GM12878 (cell line): ENCODE data around the gene WWOX. TPM values are rescaled to one million over a fixed set of nuclear protein-coding genes. Genes with fewer than 3 reads are reported as not detected.

ENCODE experiments used
- ATAC-seq: fragments of 200-7000 bp; cut with Tn5 transposase; 3 replicates; pipeline ENCODE4 v1.9.1; 2020; ENCODE audit warnings: mild to moderate bottlenecking, moderate library complexity
- BruUV-seq: library from RNA; stranded (reverse); fragments of 400-500 nt; replicated peaks from 2 replicates; lab custom pipeline; 2021; lab: Mats Ljungman, UMichigan
- CTCF ChIA-PET: fragments of 300-600 bp; sonication (Branson Sonifier 250); formaldehyde crosslinking; extraction: SDS; loops from one replicate; lab custom pipeline; 2021; ENCODE audit warnings: inconsistent platforms; lab: Yijun Ruan, JAX
- POLR2A ChIA-PET: fragments of 350-600 bp; formaldehyde crosslinking; extraction: SDS; loops from one replicate; lab custom pipeline; 2021; ENCODE audit warnings: inconsistent platforms; lab: Charles Lee
- RAD21 ChIA-PET: fragments of 300-600 bp; sonication (Branson Sonifier 250); formaldehyde crosslinking; loops from one replicate; lab custom pipeline; 2023; ENCODE audit warnings: antibody characterized with exemption; ENCODE audit not compliant: unreplicated experiment; lab: Charles Lee
- SMC1A ChIA-PET: fragments of 300-600 bp; sonication (Branson Sonifier 250); formaldehyde crosslinking; loops from one replicate; lab custom pipeline; 2023; ENCODE audit not compliant: unreplicated experiment, uncharacterized antibody; lab: Charles Lee
- DNase-seq: peaks from one replicate; pipeline ENCODE4 v3.0.0-alpha.2; 2011; ENCODE audit warnings: low read depth, low spot score
- FAIRE-seq: peaks from 3 replicates; lab custom pipeline; 2011; peaks lifted over from hg19 to GRCh38; lab: Jason Lieb, UNC
- H2AFZ ChIP-seq: 2 replicates; pipeline ENCODE4 v1.6.0; 2011; ENCODE audit warnings: low read depth, low read length, control low read depth; ENCODE audit not compliant: control insufficient read depth
- H3K27ac ChIP-seq: 2 replicates; pipeline ENCODE4 v1.5.1; 2011; ENCODE audit warnings: control low read depth; ENCODE audit not compliant: control insufficient read depth, insufficient read depth
- H3K27me3 ChIP-seq, 2 experiments: replicated peaks in 1 of 2; 2 replicates each; pipeline versions ENCODE4 v1.6.0 to v1.6.1; 2011; ENCODE audit warnings: low read length in 1 of 2; ENCODE audit not compliant: control insufficient read depth in 2 of 2, insufficient read depth in 2 of 2
- H3K36me3 ChIP-seq, 2 experiments: 2 replicates each; pipeline ENCODE4 v1.5.1; 2011; ENCODE audit warnings: low read length in 1 of 2; ENCODE audit not compliant: control insufficient read depth in 2 of 2, insufficient read depth in 2 of 2
- H3K4me1 ChIP-seq: 2 replicates; pipeline ENCODE4 v1.6.1; 2011; ENCODE audit warnings: mild to moderate bottlenecking, low read length, moderate library complexity, mixed read lengths; ENCODE audit not compliant: control insufficient read depth, insufficient read depth
- H3K4me2 ChIP-seq: 2 replicates; pipeline ENCODE4 v1.6.0; 2011; ENCODE audit warnings: control low read depth; ENCODE audit not compliant: control insufficient read depth, insufficient read depth
- H3K4me3 ChIP-seq: fragments of 200-600 bp; sonication (generic); 2 replicates; pipeline ENCODE4 v1.5.1; 2016
- H3K79me2 ChIP-seq: 2 replicates; pipeline ENCODE4 v1.6.0; 2011; ENCODE audit warnings: low read length; ENCODE audit not compliant: control insufficient read depth, insufficient read depth
- H3K9ac ChIP-seq: 2 replicates; pipeline ENCODE4 v1.8.0; 2011; ENCODE audit warnings: low read length, control low read depth, mixed read lengths; ENCODE audit not compliant: control insufficient read depth, insufficient read depth
- H3K9me3 ChIP-seq: replicated peaks from 3 replicates; pipeline ENCODE4 v1.5.1; 2011; ENCODE audit warnings: mild to moderate bottlenecking, low read length; ENCODE audit not compliant: control insufficient read depth, insufficient read depth
- H4K20me1 ChIP-seq: 2 replicates; pipeline ENCODE4 v1.6.0; 2011; ENCODE audit not compliant: control insufficient read depth, insufficient read depth
- EZH2 ChIP-seq: IDR thresholded peaks from 2 replicates; pipeline ENCODE4 v1.6.1; 2012; ENCODE audit warnings: low read depth, mild to moderate bottlenecking, control low read depth, inconsistent platforms, low read length, borderline replicate concordance; ENCODE audit not compliant: control insufficient read depth
- IKZF1 ChIP-seq: fragments of 450-650 bp; conservative IDR thresholded peaks from 2 replicates; pipeline ENCODE4 v1.6.1; 2017; ENCODE audit warnings: antibody characterized with exemption, mild to moderate bottlenecking
- ZNF217 ChIP-seq: fragments of 450-650 bp; IDR thresholded peaks from 2 replicates; pipeline ENCODE4 v1.6.1; 2017; ENCODE audit warnings: antibody characterized with exemption, mild to moderate bottlenecking
- WGBS: methylation state at CpG from one replicate; pipeline ENCODE4 v1.1.6; 2016; ENCODE audit warnings: low lambda C conversion rate; ENCODE audit not compliant: insufficient replicate concordance, insufficient coverage; ENCODE audit errors: missing lambda C conversion rate; 5-methylcytosine and 5-hydroxymethylcytosine counted together
- in situ Hi-C: fragments of 300-500 bp; cut with MboI; formaldehyde crosslinking; loops from 9 replicates; pipeline ENCODE4 v1.14.3; 2018; ENCODE audit warnings: mixed read lengths
- intact Hi-C: fragments of 100-400 bp; cut with micrococcal nuclease; formaldehyde crosslinking; loops from one replicate; pipeline ENCODE4 v1.14.2; 2022; ENCODE audit not compliant: unreplicated experiment
- polyA plus RNA-seq, 11 experiments: library from polyadenylated mRNA; depleted of rRNA in 4 of 11; unstranded in 6 of 11; stranded (reverse) in 5 of 11; fragments of >200 nt; fragmentation: Nextera tagmentation in 4 of 11; fragmentation: Illumina TruSeq in 1 of 11; extraction: Ambion mirVana in 4 of 11; extraction: Trizol in 1 of 11; gene quantifications; 1 replicate in 1 of 11; 2 replicates in 10 of 11; pipeline versions ENCODE4 v1.2.1 to v1.2.3, GENCODE V29; 2011 to 2016; ENCODE audit warnings: inconsistent platforms in 2 of 11, missing spikeins in 2 of 11, low read depth in 1 of 11
- total RNA-seq, 4 experiments: library from RNA; depleted of rRNA in 3 of 4; stranded (reverse); fragments of >200 nt in 3 of 4; fragmentation: Illumina TruSeq in 1 of 4; extraction: Trizol in 1 of 4; gene quantifications; 2 replicates each; pipeline versions ENCODE4 v1.2.1 to v1.2.3, GENCODE V29; 2013 to 2021
- TF ChIP-seq, protein P1 (sequence below): IDR thresholded peaks from 2 replicates; pipeline ENCODE4 v1.6.1; 2011; ENCODE audit warnings: borderline replicate concordance, low read depth, mild to moderate bottlenecking, moderate library complexity, mixed read lengths, low read length; ENCODE audit not compliant: insufficient read depth; ENCODE audit errors: extremely low read length
- TF ChIP-seq, protein P2 (sequence below): fragments of 450-650 bp; IDR thresholded peaks from 2 replicates; pipeline ENCODE4 v1.6.1; 2018; ENCODE audit warnings: borderline replicate concordance, mild to moderate bottlenecking; ENCODE audit not compliant: partially characterized antibody
- TF ChIP-seq, protein P3 (sequence below): IDR thresholded peaks from 2 replicates; pipeline ENCODE4 v1.6.1; 2012; ENCODE audit warnings: low read depth, low read length, improper control_type of control experiment

The WWOX gene
- total and polyA plus RNA-seq, 10 of the 15 experiments (the other 5 are each of a cell fraction or from before 2014, with no cell fraction given) = 2.8 to 24.4 (median 17.8) TPM

DNA sequence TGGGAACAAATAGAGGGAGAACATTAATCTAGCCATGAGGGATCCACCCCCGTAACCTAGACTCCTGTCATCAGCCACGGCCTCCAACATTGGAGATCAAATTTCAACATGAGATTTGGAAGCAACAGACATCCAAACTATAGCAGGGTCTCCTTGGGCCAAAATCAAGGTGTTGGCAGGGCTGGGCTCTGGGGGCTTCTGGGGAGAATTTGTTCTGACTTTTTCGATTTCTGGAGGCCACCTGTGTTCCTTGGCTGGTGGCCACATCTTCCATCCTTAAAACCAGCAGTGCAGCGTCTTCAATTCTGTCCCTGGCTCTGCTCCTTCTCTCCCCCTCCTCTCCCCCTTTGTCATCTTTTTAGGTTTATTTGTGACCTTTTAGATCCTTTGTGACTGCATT is 546.2 kb downstream of the WWOX start:
- ChIA-PET POLR2A (no interaction called here), SMC1A (no interaction called here)
- intact Hi-C loops = no loop called here
- Histone ChIP-seq H3K27me3 (no peaks in the 10 kb centered on the region), H3K27ac (no peak overlapping the region), H4K20me1 (no peaks in the 10 kb centered on the region), H2AFZ (no peak overlapping the region)
- 28% methylated on average over 4 of the region's 4 CpGs for WGBS
- TF ChIP-seq, protein P1, sequence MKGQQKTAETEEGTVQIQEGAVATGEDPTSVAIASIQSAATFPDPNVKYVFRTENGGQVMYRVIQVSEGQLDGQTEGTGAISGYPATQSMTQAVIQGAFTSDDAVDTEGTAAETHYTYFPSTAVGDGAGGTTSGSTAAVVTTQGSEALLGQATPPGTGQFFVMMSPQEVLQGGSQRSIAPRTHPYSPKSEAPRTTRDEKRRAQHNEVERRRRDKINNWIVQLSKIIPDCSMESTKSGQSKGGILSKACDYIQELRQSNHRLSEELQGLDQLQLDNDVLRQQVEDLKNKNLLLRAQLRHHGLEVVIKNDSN = no peak
- TF ChIP-seq ZNF217 (no peak), EZH2 (no peak), IKZF1 (no peak)
- TF ChIP-seq, protein P2, sequence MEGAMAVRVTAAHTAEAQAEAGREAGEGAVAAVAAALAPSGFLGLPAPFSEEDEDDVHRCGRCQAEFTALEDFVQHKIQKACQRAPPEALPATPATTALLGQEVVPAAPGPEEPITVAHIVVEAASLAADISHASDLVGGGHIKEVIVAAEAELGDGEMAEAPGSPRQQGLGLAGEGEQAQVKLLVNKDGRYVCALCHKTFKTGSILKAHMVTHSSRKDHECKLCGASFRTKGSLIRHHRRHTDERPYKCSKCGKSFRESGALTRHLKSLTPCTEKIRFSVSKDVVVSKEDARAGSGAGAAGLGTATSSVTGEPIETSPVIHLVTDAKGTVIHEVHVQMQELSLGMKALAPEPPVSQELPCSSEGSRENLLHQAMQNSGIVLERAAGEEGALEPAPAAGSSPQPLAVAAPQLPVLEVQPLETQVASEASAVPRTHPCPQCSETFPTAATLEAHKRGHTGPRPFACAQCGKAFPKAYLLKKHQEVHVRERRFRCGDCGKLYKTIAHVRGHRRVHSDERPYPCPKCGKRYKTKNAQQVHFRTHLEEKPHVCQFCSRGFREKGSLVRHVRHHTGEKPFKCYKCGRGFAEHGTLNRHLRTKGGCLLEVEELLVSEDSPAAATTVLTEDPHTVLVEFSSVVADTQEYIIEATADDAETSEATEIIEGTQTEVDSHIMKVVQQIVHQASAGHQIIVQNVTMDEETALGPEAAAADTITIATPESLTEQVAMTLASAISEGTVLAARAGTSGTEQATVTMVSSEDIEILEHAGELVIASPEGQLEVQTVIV = no peak
- TF ChIP-seq, protein P3, sequence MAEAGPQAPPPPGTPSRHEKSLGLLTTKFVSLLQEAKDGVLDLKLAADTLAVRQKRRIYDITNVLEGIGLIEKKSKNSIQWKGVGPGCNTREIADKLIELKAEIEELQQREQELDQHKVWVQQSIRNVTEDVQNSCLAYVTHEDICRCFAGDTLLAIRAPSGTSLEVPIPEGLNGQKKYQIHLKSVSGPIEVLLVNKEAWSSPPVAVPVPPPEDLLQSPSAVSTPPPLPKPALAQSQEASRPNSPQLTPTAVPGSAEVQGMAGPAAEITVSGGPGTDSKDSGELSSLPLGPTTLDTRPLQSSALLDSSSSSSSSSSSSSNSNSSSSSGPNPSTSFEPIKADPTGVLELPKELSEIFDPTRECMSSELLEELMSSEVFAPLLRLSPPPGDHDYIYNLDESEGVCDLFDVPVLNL = no peak
- TF ChIP-seq, all 136 proteins: peak for 0
- in situ Hi-C loops = no loop called here
- CTCF ChIA-PET = no interaction called here
- FAIRE-seq = no peak
- Histone ChIP-seq H3K4me2 (no peak overlapping the region), H3K4me1 (no peaks in the 10 kb centered on the region), H3K4me3 (no peak overlapping the region), H3K9me3 (no peaks in the 10 kb centered on the region), H3K36me3 (no peaks in the 10 kb centered on the region), H3K79me2 (no peaks in the 10 kb centered on the region), H3K9ac (no peak overlapping the region)
- ATAC-seq = no peak
- RAD21 ChIA-PET = no interaction called here
- no TSS peak for BruUV-seq
- DNase-seq = no peak
